ENCODE results near the gene CFAP73.
A peak's percentile ranks its signal among the peaks of the same experiment; 100 is the strongest.

The CFAP73 gene

GRCh38 chr12:113149361-113150150 lies at the start of gene CFAP73:
Gene CFAP73, plus strand, starts transcription at chr12:113149724. Its CDS starts 134 bp downstream, at chr12:113149858.
- H3K27ac ChIP-seq = peak within 1 kb of the TSS; percentile 51
- CTCF ChIA-PET = interaction anchor here (1.0 to 1.5 kb wide), 3 partner anchors 25 to 113 kb away, joined by 3 to 4 read pairs (median 4); no protein-coding TSS in a partner anchor
- POLR2A ChIA-PET (ENCODE audit: low non-redundant PET) = no interaction called here
- DNase-seq (ENCODE audit: low spot score) = peak; percentile 84
- TF ChIP-seq, protein P1, sequence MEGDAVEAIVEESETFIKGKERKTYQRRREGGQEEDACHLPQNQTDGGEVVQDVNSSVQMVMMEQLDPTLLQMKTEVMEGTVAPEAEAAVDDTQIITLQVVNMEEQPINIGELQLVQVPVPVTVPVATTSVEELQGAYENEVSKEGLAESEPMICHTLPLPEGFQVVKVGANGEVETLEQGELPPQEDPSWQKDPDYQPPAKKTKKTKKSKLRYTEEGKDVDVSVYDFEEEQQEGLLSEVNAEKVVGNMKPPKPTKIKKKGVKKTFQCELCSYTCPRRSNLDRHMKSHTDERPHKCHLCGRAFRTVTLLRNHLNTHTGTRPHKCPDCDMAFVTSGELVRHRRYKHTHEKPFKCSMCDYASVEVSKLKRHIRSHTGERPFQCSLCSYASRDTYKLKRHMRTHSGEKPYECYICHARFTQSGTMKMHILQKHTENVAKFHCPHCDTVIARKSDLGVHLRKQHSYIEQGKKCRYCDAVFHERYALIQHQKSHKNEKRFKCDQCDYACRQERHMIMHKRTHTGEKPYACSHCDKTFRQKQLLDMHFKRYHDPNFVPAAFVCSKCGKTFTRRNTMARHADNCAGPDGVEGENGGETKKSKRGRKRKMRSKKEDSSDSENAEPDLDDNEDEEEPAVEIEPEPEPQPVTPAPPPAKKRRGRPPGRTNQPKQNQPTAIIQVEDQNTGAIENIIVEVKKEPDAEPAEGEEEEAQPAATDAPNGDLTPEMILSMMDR (conservative IDR thresholded peaks at IDR 0.05; ENCODE audit: low read depth) = no peak

GRCh38 chr12:113099764-113100163 lies 49.8 kb upstream of the CFAP73 start:
- ChIA-PET POLR2A (ENCODE audit: low non-redundant PET) (no interaction called here), CTCF (interaction anchor here (0.7 to 1.8 kb wide), 2 partner anchors 51 to 75 kb away, joined by 3 to 5 read pairs; no protein-coding TSS in a partner anchor)
- H3K27ac ChIP-seq = no peak overlapping the region
- no peak for DNase-seq (ENCODE audit: low spot score)
- TF ChIP-seq, protein P1 (conservative IDR thresholded peaks at IDR 0.05; ENCODE audit: low read depth) = no peak

- ChIA-PET CTCF (no interaction called here), POLR2A (ENCODE audit: low non-redundant PET) (no interaction called here)
- no peak for DNase-seq (ENCODE audit: low spot score)
- TF ChIP-seq, protein P1 (conservative IDR thresholded peaks at IDR 0.05; ENCODE audit: low read depth) = no peak
- no peak overlapping the region for H3K27ac ChIP-seq
These were observed 47.8 kb upstream of the CFAP73 start for GRCh38 chr12:113101751-113102150.

- CTCF ChIA-PET = no interaction called here
- POLR2A ChIA-PET (ENCODE audit: low non-redundant PET) = no interaction called here
- TF ChIP-seq, protein P1 (conservative IDR thresholded peaks at IDR 0.05; ENCODE audit: low read depth) = no peak
- no peak for DNase-seq (ENCODE audit: low spot score)
- no peak overlapping the region for H3K27ac ChIP-seq
These were observed 46.7 kb upstream of the CFAP73 start for GRCh38 chr12:113102811-113103210.

DNA sequence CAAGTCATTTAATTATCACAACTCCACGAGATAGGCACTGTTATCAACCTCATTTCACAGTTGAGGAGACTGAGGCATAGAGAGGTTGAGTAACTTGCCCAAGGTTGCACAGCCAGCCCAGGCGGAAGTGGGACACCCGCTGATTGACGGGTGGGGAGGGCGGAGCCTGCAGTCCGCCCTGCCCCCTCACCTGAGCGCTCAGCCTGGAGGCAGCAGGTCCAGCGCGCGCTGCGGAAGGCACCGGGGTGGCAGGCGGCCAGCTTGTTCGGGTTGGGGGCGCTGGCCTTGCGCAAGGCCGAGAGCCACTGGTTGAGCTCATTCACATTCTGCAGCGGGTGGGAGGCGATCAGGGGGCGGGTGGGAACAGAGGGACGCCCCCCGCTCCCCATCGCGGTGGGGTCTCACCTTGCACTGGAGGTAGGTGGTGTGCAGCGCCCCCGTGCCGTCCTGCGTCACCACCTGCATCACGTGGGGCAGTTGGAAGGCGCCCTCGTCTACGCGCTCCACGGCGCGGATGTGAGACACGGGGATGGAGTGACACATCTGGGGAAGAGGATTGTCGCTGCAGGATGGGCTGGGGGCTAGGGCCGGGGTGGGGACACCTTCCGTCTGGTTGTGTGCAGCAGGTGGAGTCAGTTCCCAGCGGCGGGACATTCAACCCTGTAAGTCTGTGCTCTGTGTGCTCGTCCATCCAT lies 45.6 kb upstream of the CFAP73 start:
- H3K27ac ChIP-seq = no peak overlapping the region
- ChIA-PET CTCF (interaction anchor here (0.7 kb wide), 1 partner anchor 549 kb away, joined by 6 read pairs; no protein-coding TSS in a partner anchor), POLR2A (ENCODE audit: low non-redundant PET) (no interaction called here)
- TF ChIP-seq, protein P1 (conservative IDR thresholded peaks at IDR 0.05; ENCODE audit: low read depth) = no peak
- DNase-seq (ENCODE audit: low spot score) = peak; percentile 56

DNA sequence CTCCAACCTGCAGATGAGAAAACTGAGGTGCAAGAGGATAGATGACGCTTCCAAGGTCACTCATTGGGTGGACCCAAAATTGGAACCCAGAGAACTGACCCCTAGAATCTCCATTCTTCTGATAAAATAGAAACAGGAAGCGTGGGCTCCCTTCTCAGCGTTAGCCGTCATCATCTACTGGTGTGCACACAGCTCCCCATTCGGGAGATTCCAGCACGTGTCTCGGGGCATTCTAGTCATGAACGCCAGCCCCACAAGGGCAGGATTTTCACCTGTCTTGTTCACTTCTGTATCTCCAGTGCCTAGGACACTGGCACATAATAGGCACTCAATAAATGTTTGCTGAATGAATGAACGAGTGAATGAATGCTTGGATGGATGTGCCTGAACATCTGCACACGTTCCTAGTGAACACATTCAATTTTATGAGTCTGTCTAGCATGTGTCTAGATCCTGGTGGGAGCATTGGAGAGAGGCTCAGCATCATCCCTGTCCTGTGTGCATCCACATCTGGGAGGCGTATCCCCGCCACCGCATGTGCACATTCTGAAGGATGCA lies 44.5 kb upstream of the CFAP73 start:
- CTCF ChIA-PET = interaction anchor here (0.6 kb wide), 1 partner anchor 69 kb away, joined by 3 read pairs; no protein-coding TSS in a partner anchor
- TF ChIP-seq, protein P1 (conservative IDR thresholded peaks at IDR 0.05; ENCODE audit: low read depth) = no peak
- DNase-seq (ENCODE audit: low spot score) = no peak
- POLR2A ChIA-PET (ENCODE audit: low non-redundant PET) = no interaction called here
- no peak overlapping the region for H3K27ac ChIP-seq
